H4 (cell line): Measurements from ENCODE around the gene SLC9A3. TPM values are rescaled to one million over a fixed set of nuclear protein-coding genes. Genes with fewer than 3 reads are reported as not detected.

Source experiments
- DNase-seq: peaks from one replicate; pipeline ENCODE4 v3.0.0-alpha.2; 2015; ENCODE audit warnings: low spot score
- total RNA-seq: library from RNA; depleted of rRNA; stranded (reverse); fragments of >200 nt; shearing (Covaris generic); gene quantifications from 2 replicates; pipeline ENCODE4 v1.2.3, GENCODE V29; 2014

SLC9A3 gene
- total RNA-seq, 1 experiment from 2014 or later = 2.3 TPM

DNA sequence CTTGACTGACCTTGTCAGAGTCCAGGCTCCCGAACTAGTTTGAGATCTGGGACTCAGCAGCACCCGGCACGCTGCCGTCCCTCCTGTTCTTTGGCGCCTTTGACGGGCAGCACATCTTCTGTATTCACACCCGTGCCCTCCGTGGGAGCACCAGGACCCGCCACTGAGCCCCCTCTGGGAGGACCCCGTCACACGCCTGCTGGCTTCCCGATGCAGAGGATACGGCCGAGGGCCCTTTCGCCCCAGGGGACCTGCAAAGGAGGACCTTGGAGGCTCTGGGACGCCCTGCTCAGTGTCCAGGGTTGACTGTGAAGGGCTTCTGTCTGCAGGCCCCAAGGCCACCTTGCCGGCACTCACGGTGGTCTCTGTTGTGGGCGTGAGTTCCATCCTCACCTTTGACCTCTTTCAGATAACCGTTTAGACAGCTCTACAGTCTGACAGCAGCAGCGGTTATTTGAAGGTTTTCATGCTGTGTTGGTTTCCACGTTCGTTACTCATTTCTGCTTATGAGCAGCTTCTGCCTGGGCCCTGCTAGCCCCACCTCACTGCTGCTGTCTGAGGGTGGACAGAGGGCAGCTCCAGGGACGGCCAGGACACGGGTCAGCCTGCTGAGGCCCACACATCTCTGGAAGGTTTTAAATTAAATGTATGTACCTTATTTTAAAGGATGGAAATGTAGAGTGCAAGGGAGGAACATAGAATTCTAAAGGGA lies 93.9 kb downstream of the SLC9A3 start:
- no peak for DNase-seq

DNA sequence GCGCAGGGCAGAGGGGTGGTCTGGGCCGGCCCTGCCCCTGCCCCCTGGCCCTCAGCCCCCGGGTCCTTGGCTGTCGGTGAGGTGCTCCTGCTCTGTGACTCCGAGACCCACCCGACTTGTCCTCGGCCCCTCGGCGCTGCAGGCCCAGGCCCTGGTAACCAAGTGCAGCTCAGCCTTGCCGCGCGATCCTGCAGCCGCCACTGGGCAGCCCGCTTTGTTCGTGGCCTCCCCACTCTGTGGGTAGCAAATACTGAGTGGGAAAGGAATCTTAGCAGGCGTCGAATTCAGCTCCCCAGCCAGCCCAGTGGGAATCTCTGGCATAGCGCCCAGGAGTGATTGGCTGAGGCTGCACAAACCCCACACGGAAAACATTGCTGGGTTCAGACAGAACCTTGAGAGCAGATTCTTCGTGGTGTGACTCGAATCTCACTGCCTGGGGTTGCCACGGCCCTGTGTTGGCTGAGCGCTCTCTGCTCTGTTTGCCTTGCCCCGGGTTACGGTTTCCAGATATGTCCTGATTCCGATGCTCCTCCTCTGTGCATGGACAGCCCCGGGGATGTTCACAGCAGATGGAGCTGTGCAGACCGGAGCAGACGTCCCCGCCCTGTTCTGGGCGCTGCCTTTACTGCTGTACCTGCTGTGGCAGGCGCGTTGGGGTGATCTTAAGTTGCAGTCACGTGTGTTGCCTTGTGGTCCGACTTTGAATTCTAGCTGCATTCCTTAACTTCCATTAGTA lies 94.6 kb downstream of the SLC9A3 start:
- DNase-seq = no peak

DNA sequence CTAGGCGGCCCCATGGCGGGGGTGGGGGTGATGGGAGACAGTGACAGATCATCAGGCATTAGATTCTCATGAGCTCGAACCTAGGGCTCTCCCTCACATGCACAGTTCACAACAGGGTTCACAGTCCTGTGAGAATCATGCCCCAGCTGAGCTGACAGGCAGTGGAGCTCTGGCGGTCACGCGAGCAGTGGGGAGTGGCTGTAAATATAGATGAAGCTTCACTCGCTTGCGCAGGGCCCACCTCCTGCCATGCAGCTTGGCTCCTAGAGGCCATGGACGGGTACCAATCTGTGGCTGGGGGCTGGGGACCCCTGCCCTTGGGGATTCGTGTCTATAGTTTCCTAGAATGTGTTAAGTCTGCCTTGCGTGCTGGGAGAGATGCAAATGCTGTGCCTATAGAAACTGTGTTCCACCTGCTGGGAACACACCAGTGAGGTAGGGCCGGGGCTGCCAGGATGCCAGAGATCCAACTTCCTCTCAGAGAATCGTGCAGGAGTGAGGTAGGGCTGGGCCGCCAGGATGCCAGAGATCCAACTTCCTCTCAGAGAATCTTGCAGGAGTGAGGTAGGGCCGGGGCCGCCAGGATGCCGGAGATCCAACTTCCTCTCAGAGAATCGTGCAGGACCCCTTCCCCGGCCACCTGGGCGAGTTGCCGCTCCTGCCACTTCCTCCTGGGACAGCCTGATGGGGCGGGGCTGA lies 95.3 kb downstream of the SLC9A3 start:
- DNase-seq = no peak

DNA sequence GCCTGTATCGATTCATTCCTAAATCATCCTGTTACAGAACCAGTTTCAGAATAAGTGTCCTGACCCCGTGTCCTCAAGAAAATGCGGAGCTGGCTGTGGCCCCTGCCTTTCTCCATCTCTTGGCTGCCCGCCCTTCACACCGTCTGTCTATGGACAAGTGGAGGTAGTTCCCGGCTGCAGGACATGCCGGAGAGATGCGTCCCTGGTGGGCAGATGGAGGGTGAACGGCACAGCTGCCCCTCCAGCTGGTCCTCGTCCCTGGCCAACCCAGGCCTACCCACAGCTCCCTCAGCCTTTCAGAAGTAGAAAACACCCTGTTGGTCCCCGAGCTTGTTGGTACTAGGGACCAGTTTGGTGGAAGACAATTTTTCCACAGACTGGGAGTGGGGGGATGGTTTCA lies 96.0 kb downstream of the SLC9A3 start:
- no peak for DNase-seq

DNA sequence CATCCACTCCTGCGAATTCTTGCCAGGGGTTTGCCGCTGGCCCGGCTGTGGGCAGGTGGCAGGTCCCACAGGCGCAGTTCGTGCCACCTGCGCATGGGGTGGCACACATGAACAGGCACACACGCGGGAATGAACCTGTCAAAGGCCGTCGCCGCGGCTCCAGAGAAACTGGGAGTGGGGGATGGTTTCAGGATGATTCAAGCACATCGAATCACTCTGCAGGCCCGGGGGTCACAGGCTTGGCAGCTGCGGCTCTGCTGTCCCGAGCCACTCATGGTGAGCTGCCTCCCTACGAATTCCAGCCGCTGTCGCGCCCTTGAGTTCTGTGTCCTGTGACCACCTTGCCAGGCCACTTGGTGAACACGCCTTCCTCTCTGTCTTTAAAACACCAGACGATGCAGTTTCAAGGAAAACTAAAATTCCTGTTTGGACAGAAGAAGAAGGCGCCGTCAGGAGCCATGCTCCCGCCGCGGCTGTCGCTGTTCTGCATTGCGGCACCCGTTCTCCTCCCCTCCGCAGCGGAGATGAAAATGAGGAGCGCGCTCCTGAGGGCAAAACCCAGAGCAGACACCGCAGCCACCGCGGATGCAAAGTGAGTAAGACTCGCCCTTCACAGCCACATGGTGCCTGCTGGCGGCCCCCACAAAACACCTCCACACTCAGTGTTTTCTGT lies 96.7 kb downstream of the SLC9A3 start:
- DNase-seq = no peak

DNA sequence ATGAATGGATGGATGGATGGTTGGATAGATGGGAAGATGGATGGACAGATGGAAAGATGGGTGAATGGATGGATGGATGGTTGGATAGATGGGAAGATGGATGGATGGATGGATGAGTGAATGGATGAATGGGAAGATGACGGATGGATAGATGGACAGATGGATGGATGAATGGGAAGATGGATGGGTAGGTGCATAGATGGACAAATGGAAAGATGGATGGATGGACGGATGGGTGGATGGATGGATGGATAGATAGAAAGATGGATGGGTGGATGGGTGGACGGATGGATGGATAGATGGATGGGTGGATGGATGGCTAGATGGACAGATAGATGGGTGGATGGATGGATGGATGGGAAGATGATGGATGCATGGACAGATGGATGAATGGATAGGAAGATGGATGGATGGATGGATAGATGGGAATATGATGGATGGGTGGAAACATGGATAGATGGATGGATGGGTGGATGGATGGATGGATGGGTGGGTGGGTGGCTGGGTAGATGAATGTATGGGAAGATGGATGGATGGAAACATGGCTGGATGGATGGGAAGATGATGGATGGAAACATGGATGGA lies 97.8 kb downstream of the SLC9A3 start:
- no peak for DNase-seq

DNA sequence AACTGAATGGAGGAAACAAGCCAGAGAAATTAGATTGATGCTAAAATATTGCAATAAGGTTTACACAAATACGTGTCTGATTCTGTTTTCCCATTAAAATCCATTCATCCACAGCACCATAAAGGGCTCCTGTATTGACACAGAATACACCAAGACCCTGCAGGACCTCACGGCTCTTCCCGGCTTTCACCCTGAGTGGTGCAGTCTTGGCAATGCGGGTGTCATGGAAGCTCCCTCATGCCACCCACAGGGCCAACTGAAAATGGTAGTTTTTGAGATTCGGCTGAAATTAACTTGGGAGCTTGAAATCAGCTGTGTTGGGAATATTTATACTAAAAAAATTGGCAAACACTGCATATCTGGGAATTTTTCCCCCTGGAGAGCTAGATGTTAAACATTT lies 98.5 kb downstream of the SLC9A3 start:
- DNase-seq = no peak

DNA sequence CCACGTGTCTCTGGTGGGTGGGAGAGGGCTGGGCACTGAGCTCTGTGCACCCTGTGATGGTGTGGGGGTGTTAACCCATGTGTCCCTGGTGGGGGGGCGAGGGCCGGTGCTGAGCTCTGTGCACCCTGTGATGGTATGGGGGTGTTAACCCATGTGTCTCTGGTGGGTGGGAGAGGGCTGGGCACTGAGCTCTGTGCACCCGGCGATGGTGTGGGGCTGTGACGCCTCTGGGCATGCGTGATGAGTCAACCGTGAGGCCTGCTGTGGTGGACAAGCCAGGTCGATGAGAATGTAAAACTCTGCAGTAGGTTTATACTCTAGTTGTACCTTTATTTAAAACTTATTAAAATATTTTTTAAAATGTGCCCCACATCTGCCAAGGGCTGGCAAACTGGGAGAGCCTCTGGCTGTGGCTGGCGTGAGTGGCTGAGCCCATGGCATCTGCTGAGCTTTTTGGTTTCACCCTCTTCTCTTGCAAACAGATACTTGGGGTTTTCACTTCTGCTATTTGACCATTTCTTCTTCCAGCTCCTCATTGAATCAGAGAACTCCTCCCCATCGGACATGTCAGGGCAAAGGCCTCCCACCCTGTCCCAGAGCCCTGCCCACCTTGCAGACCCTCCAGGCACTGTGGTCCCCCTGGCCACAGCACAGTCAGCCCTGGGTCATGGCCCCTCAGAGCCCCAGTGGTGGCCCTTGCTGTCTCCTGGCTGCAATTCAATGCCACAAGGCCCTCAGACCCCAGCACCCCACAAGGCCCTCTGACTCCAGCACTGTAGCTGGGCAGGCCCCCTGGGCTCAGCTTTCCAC lies 99.7 kb downstream of the SLC9A3 start:
- no peak for DNase-seq

DNA sequence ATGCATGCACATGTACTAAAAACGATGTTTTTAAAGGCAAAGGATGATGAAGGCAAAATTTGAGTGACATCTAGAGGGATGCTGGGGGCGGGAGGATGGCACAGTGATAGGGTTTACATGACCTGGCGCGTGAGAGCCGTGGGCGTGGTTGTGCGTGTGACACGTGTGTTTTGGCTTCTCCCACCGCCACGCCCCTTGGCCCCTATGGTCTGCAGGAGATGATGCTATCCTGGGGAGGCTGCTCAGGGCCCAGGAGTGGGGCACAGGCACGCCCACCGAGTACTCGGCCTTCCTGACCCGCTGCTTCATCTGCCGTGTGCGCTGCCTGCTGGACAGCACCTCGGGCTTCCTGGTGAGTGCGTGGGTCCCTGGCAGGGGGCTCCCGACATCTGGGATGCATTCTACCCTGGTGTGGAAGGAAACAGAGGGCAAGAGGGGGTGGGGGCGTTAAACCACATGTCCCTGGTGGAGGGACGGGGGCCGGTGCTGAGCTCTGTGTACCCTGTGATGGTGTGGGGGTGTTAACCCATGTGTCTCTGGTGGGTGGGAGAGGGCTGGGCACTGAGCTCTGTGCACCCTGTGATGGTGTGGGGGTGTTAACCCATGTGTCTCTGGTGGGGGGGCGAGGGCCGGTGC lies 100.5 kb downstream of the SLC9A3 start:
- DNase-seq = no peak

DNA sequence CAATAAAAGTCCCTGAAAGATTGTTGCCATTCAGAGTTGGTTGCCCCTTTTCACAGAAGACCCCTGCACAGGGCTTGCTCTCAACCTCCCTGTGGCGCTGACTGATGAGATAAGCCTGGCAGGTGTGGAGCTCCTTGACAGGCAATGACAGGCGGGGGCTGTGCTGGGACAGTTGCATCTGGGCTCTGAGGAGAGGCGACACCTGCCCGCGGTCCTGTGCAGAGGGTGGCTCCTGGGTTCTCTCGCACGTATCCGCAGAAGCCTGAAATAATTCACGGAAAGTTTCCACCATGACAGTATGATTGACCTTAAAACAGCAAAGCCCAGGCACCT lies 101.0 kb downstream of the SLC9A3 start:
- DNase-seq = no peak

DNA sequence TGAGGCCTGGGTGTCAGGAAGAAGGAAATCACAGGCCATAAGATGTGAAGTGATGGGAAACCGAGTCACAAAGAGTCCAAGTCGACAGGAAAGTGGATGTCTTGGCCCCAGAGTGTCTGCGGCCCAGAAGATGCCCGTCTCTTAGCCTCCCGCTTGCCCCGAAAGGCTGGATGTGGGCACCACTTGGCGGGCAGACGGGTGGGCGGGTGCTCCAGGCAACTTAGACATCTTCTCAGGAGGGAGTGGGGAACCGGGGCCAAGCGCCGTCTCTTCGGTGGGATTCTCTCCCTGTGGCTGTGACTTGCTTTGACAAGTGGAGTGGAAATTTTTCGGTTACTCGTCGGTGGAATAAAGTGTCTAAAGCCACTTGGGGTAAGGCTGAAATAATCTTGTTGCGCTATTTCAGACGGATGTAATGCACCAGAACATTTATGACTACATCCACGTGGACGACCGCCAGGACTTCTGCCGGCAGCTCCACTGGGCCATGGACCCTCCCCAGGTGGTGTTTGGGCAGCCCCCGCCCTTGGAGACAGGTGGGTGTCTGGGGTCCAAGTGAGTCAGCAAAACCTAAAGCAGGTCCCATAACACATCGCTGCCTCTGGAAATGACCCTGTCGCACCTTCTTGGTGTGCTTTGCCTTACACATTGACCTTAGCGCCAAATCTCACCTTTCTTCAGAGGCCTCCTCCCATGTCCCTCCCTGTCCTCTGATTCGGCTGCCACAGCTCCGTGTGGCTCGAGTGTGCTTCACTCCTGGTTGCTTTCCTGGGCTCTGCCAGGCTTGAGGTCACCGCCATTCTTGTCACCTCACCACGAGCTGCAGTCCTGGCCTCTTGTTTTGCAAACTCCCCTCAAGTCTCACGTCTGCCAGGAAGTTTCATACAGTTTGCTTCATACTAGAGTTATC lies 101.7 kb downstream of the SLC9A3 start:
- no peak for DNase-seq

DNA sequence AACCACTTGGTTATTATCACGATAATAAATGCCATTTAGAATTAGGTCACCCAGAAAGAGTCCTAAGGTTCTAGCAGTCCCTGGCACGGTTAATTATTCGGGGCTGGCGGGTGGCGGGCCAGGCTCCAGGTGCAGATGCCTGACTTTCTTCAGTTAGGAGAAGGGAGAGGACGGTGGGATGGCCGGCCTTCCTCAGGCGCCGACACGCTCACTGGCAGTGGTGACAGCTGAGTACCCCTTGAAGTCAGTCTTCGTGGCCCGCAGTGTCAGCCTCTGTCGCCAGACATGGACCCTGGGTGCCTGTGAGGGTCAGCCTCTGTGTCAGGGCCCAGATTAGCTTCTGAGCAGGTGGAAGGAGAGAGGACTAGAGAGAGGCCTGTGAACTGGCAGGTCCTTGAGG lies 102.3 kb downstream of the SLC9A3 start:
- DNase-seq = no peak

DNA sequence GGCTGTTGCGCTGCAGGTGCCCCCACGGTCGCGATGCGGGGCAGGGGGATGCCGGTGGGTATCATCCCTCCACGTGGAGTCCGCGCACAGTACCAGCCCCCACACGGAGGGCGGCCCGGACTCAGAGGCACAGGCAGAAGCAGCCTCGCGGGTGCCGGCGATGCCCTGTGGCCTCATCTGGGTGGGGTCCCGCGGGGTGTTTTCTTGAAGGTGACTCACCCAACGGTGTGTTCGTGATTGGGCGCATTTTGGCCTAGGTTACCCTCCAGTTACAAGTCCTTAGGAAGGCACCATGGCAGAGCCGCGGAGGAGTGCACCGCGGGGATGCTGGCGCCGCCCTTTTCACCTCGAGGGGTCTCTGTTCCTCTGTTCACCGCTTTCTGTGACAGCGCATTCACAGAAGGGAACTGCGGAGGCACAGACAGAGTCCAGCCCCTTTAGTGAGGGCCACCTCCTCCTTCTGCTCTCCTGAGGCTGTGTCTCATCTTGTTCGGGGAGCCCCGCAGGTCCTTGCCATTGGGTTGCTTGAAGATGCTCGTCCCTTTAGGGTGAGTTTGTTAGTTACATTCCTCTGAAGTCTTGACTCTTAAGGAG lies 102.9 kb downstream of the SLC9A3 start:
- DNase-seq = no peak

DNA sequence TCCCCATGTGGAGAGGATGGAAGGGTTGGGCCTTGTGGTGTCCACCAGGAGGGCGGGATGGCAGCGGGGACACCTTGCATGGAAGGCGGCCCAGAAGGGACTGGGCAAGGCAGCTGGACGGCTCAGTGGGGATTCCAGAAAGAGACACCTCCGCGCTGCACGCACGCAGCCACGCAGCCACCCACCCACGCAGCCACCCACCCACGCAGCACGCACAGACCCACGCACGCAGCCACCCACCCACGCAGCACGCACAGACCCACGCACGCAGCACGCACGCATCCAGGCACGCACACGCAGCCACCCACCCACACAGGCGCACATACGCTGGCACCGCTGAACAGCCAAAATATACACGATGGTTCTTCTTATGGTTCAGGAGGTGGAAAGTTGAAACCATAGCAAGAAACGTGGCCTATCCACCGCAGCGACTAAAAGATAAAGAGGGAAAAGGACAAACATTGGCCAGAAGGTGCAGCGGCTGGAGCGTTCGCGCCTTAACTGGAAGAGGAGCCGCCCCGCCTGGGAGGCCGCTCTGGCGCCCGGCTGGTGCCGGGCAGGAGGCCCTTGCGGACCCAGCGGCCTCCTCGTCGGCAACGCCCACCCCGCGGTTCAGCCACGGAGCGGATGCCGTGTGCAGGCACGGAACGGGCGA lies 103.5 kb downstream of the SLC9A3 start:
- DNase-seq = no peak
